Measurements from ENCODE around the gene ARSI. TPM values are rescaled to one million over a fixed set of nuclear protein-coding genes. Genes with fewer than 3 reads are reported as not detected.

Gene ARSI
- total and polyA plus RNA-seq, 5 donors from 2014 or later: not detected

GRCh38 chr5:150310246-150310645, 7.5 kb upstream of the ARSI start:
- ATAC-seq (ENCODE audit: low read depth in 2 of 2) (no peak), DNase-seq (no peak)
- no peaks in the 10 kb centered on the region for H3K36me3 ChIP-seq (ENCODE audit: control insufficient read depth, insufficient read depth, low read length)
- Mint-ChIP-seq H3K27me3 (peaks cover 25% of the 10 kb centered on the region), H3K4me3 (no peak overlapping the region), H3K36me3 (no peaks in the 10 kb centered on the region), H3K4me1 (no peaks in the 10 kb centered on the region), H3K27ac (no peak overlapping the region), H3K9me3 (peaks cover 0 to 3% (median 0%) of the 10 kb centered on the region in 7 donors)
- H3K27ac ChIP-seq (ENCODE audit: insufficient read depth, low read length, poor library complexity, severe bottlenecking): no peak overlapping the region
- no peak overlapping the region for H3K4me3 ChIP-seq (ENCODE audit: low read depth, low read length)
- peaks cover 5% of the 10 kb centered on the region for H3K27me3 ChIP-seq (ENCODE audit: control insufficient read depth, insufficient read depth, low read length)
- no peaks in the 10 kb centered on the region for H3K4me1 ChIP-seq (ENCODE audit: control insufficient read depth, insufficient read depth, low read length, poor library complexity, severe bottlenecking)
- H3K9me3 ChIP-seq (ENCODE audit: control insufficient read depth in 2 of 2, low read length in 2 of 2): no peaks in the 10 kb centered on the region

- H3K27ac ChIP-seq (ENCODE audit: insufficient read depth, low read length, poor library complexity, severe bottlenecking): no peak overlapping the region
- H3K27me3 Mint-ChIP-seq: peaks cover 25% of the 10 kb centered on the region
- no peak for ATAC-seq (ENCODE audit: low read depth in 2 of 2)
- H3K27me3 ChIP-seq (ENCODE audit: control insufficient read depth, insufficient read depth, low read length): peaks cover 7% of the 10 kb centered on the region
- H3K4me1 Mint-ChIP-seq: no peaks in the 10 kb centered on the region
- H3K9me3 ChIP-seq (ENCODE audit: control insufficient read depth in 2 of 2, low read length in 2 of 2): no peaks in the 10 kb centered on the region
- H3K9me3 Mint-ChIP-seq: peaks cover 0 to 3% (median 0%) of the 10 kb centered on the region in 7 donors
- H3K36me3 Mint-ChIP-seq: no peaks in the 10 kb centered on the region
- H3K4me3 Mint-ChIP-seq: no peak overlapping the region
- H3K27ac Mint-ChIP-seq: no peak overlapping the region
- no peak for DNase-seq
- H3K4me1 ChIP-seq (ENCODE audit: control insufficient read depth, insufficient read depth, low read length, poor library complexity, severe bottlenecking): no peaks in the 10 kb centered on the region
- H3K4me3 ChIP-seq (ENCODE audit: low read depth, low read length): no peak overlapping the region
- no peaks in the 10 kb centered on the region for H3K36me3 ChIP-seq (ENCODE audit: control insufficient read depth, insufficient read depth, low read length)
Observed at GRCh38 chr5:150309886-150310239, 7.2 kb upstream of the ARSI start.

- H3K36me3 ChIP-seq (ENCODE audit: control insufficient read depth, insufficient read depth, low read length): no peaks in the 10 kb centered on the region
- peaks cover 7% of the 10 kb centered on the region for H3K27me3 ChIP-seq (ENCODE audit: control insufficient read depth, insufficient read depth, low read length)
- ATAC-seq (ENCODE audit: low read depth in 2 of 2) (no peak), DNase-seq (peak in 1 of 3 donors; percentile 5)
- H3K27me3 Mint-ChIP-seq: peaks cover 20% of the 10 kb centered on the region
- H3K4me3 Mint-ChIP-seq: no peak overlapping the region
- peaks cover 0 to 3% (median 0%) of the 10 kb centered on the region in 7 donors for H3K9me3 Mint-ChIP-seq
- H3K4me1 Mint-ChIP-seq: no peaks in the 10 kb centered on the region
- H3K27ac ChIP-seq (ENCODE audit: insufficient read depth, low read length, poor library complexity, severe bottlenecking): no peak overlapping the region
- no peaks in the 10 kb centered on the region for H3K9me3 ChIP-seq (ENCODE audit: control insufficient read depth in 2 of 2, low read length in 2 of 2)
- H3K4me1 ChIP-seq (ENCODE audit: control insufficient read depth, insufficient read depth, low read length, poor library complexity, severe bottlenecking): no peaks in the 10 kb centered on the region
- H3K27ac Mint-ChIP-seq: no peak overlapping the region
- no peak overlapping the region for H3K4me3 ChIP-seq (ENCODE audit: low read depth, low read length)
- H3K36me3 Mint-ChIP-seq: no peaks in the 10 kb centered on the region
Observed at GRCh38 chr5:150309101-150309885, 6.6 kb upstream of the ARSI start.

- no peak for DNase-seq
- peaks cover 0 to 3% (median 0%) of the 10 kb centered on the region in 7 donors for H3K9me3 Mint-ChIP-seq
- H3K4me3 Mint-ChIP-seq: no peak overlapping the region
- no peaks in the 10 kb centered on the region for H3K36me3 Mint-ChIP-seq
- no peaks in the 10 kb centered on the region for H3K36me3 ChIP-seq (ENCODE audit: control insufficient read depth, insufficient read depth, low read length)
- no peak for ATAC-seq (ENCODE audit: low read depth in 2 of 2)
- H3K27ac ChIP-seq (ENCODE audit: insufficient read depth, low read length, poor library complexity, severe bottlenecking): no peak overlapping the region
- H3K4me1 Mint-ChIP-seq: no peaks in the 10 kb centered on the region
- H3K27ac Mint-ChIP-seq: no peak overlapping the region
- H3K4me1 ChIP-seq (ENCODE audit: control insufficient read depth, insufficient read depth, low read length, poor library complexity, severe bottlenecking): no peaks in the 10 kb centered on the region
- peaks cover 6% of the 10 kb centered on the region for H3K27me3 ChIP-seq (ENCODE audit: control insufficient read depth, insufficient read depth, low read length)
- no peak overlapping the region for H3K4me3 ChIP-seq (ENCODE audit: low read depth, low read length)
- H3K27me3 Mint-ChIP-seq: peaks cover 33% of the 10 kb centered on the region
- no peaks in the 10 kb centered on the region for H3K9me3 ChIP-seq (ENCODE audit: control insufficient read depth in 2 of 2, low read length in 2 of 2)
Observed at GRCh38 chr5:150307617-150308426, 5.1 kb upstream of the ARSI start.

GRCh38 chr5:150306775-150307174, 4.1 kb upstream of the ARSI start:
- H3K4me1 ChIP-seq (ENCODE audit: control insufficient read depth, insufficient read depth, low read length, poor library complexity, severe bottlenecking): no peaks in the 10 kb centered on the region
- peaks cover 0 to 3% (median 0%) of the 10 kb centered on the region in 7 donors for H3K9me3 Mint-ChIP-seq
- no peaks in the 10 kb centered on the region for H3K36me3 Mint-ChIP-seq
- H3K27me3 ChIP-seq (ENCODE audit: control insufficient read depth, insufficient read depth, low read length): peaks cover 7% of the 10 kb centered on the region
- no peak overlapping the region for H3K27ac Mint-ChIP-seq
- peaks cover 0 to under 1% (median under 1%) of the 10 kb centered on the region in 4 donors for H3K4me1 Mint-ChIP-seq
- ATAC-seq (ENCODE audit: low read depth in 2 of 2) (no peak), DNase-seq (no peak)
- no peaks in the 10 kb centered on the region for H3K9me3 ChIP-seq (ENCODE audit: control insufficient read depth in 2 of 2, low read length in 2 of 2)
- H3K4me3 Mint-ChIP-seq: no peak overlapping the region
- H3K27me3 Mint-ChIP-seq: peaks cover 35% of the 10 kb centered on the region
- H3K36me3 ChIP-seq (ENCODE audit: control insufficient read depth, insufficient read depth, low read length): no peaks in the 10 kb centered on the region
- H3K27ac ChIP-seq (ENCODE audit: insufficient read depth, low read length, poor library complexity, severe bottlenecking): no peak overlapping the region
- no peak overlapping the region for H3K4me3 ChIP-seq (ENCODE audit: low read depth, low read length)

GRCh38 chr5:150305557-150305956, 2.9 kb upstream of the ARSI start:
- ATAC-seq (ENCODE audit: low read depth in 2 of 2) (no peak), DNase-seq (no peak)
- H3K4me1 Mint-ChIP-seq: peaks cover 0 to 3% (median 1%) of the 10 kb centered on the region in 4 donors
- peaks cover 0 to 3% (median 0%) of the 10 kb centered on the region in 7 donors for H3K9me3 Mint-ChIP-seq
- H3K36me3 ChIP-seq (ENCODE audit: control insufficient read depth, insufficient read depth, low read length): no peaks in the 10 kb centered on the region
- H3K36me3 Mint-ChIP-seq: no peaks in the 10 kb centered on the region
- H3K27me3 Mint-ChIP-seq: peaks cover 42% of the 10 kb centered on the region
- H3K4me3 ChIP-seq (ENCODE audit: low read depth, low read length): no peak overlapping the region
- no peaks in the 10 kb centered on the region for H3K4me1 ChIP-seq (ENCODE audit: control insufficient read depth, insufficient read depth, low read length, poor library complexity, severe bottlenecking)
- H3K27ac Mint-ChIP-seq: no peak overlapping the region
- H3K9me3 ChIP-seq (ENCODE audit: control insufficient read depth in 2 of 2, low read length in 2 of 2): no peaks in the 10 kb centered on the region
- peaks cover 15% of the 10 kb centered on the region for H3K27me3 ChIP-seq (ENCODE audit: control insufficient read depth, insufficient read depth, low read length)
- H3K4me3 Mint-ChIP-seq: no peak overlapping the region
- H3K27ac ChIP-seq (ENCODE audit: insufficient read depth, low read length, poor library complexity, severe bottlenecking): no peak overlapping the region

- H3K4me1 Mint-ChIP-seq: peaks cover 0 to 3% (median 1%) of the 10 kb centered on the region in 4 donors
Observed at GRCh38 chr5:150305095-150305494, 2.4 kb upstream of the ARSI start.

More at GRCh38 chr5:150305095-150305494, 2.4 kb upstream of the ARSI start:
- DNase-seq (no peak), ATAC-seq (ENCODE audit: low read depth in 2 of 2) (no peak)
- H3K4me3 ChIP-seq (ENCODE audit: low read depth, low read length): no peak overlapping the region
- Mint-ChIP-seq H3K27me3 (peaks cover 42% of the 10 kb centered on the region), H3K36me3 (no peaks in the 10 kb centered on the region), H3K9me3 (peaks cover 0 to 3% (median 0%) of the 10 kb centered on the region in 7 donors), H3K27ac (no peak overlapping the region), H3K4me3 (no peak overlapping the region)
- H3K9me3 ChIP-seq (ENCODE audit: control insufficient read depth in 2 of 2, low read length in 2 of 2): no peaks in the 10 kb centered on the region
- no peak overlapping the region for H3K27ac ChIP-seq (ENCODE audit: insufficient read depth, low read length, poor library complexity, severe bottlenecking)
- H3K36me3 ChIP-seq (ENCODE audit: control insufficient read depth, insufficient read depth, low read length): no peaks in the 10 kb centered on the region
- no peaks in the 10 kb centered on the region for H3K4me1 ChIP-seq (ENCODE audit: control insufficient read depth, insufficient read depth, low read length, poor library complexity, severe bottlenecking)
- peaks cover 15% of the 10 kb centered on the region for H3K27me3 ChIP-seq (ENCODE audit: control insufficient read depth, insufficient read depth, low read length)
